IMR-90 (cell line): ENCODE data around the gene CARD19. TPM values are rescaled to one million over a fixed set of nuclear protein-coding genes. Genes with fewer than 3 reads are reported as not detected.
A peak's percentile ranks its signal among the peaks of the same experiment; 100 is the strongest.

Experiments used
- ATAC-seq: fragments of 200-7000 bp; cut with Tn5 transposase; 2 replicates; pipeline ENCODE4 v1.9.1; 2020; ENCODE audit warnings: low read depth, mild to moderate bottlenecking, moderate library complexity
- BruUV-seq: library from RNA; stranded (reverse); fragments of 400-500 nt; replicated peaks from 2 replicates; lab custom pipeline; 2021; lab: Mats Ljungman, UMichigan
- CTCF ChIA-PET: fragments of 300-600 bp; formaldehyde crosslinking; extraction: SDS; loops from one replicate; lab custom pipeline; 2021; ENCODE audit warnings: antibody characterized with exemption; lab: Yijun Ruan, JAX
- POLR2A ChIA-PET: fragments of 300-600 bp; sonication (Branson Sonifier 250); formaldehyde crosslinking; loops from one replicate; lab custom pipeline; 2022; ENCODE audit warnings: antibody characterized with exemption; ENCODE audit not compliant: unreplicated experiment; lab: Charles Lee
- DNase-seq: peaks from one replicate; pipeline ENCODE4 v3.0.0; 2013
- H2AFZ ChIP-seq: replicated peaks from 2 replicates; pipeline ENCODE3; 2013; ENCODE audit warnings: low read length, mild to moderate bottlenecking; ENCODE audit not compliant: poor library complexity
- H2AK5ac ChIP-seq: 2 replicates; pipeline ENCODE4 v1.6.1; 2013; ENCODE audit warnings: low read depth, low read length, inconsistent platforms
- H2AK9ac ChIP-seq: replicated peaks from 2 replicates; pipeline ENCODE3; 2013; ENCODE audit warnings: mild to moderate bottlenecking, low read depth, low read length, moderate library complexity; ENCODE audit not compliant: poor library complexity
- H2BK120ac ChIP-seq: 2 replicates; pipeline ENCODE4 v1.6.1; 2013; ENCODE audit warnings: low read depth, low read length, inconsistent platforms
- H2BK15ac ChIP-seq: 3 replicates; pipeline ENCODE4 v1.6.1; 2013; ENCODE audit warnings: low read depth, low read length, inconsistent platforms
- H2BK20ac ChIP-seq: 2 replicates; pipeline ENCODE4 v1.6.1; 2013; ENCODE audit warnings: low read depth, mild to moderate bottlenecking, inconsistent platforms, low read length, moderate library complexity
- H2BK5ac ChIP-seq: 2 replicates; pipeline ENCODE4 v1.6.1; 2013; ENCODE audit warnings: mild to moderate bottlenecking, low read depth, low read length, inconsistent platforms; ENCODE audit not compliant: poor library complexity, severe bottlenecking
- H3K14ac ChIP-seq: replicated peaks from 2 replicates; pipeline ENCODE4 v1.6.1; 2013; ENCODE audit warnings: low read depth, low read length, inconsistent platforms
- H3K18ac ChIP-seq: 2 replicates; pipeline ENCODE4 v1.6.1; 2013; ENCODE audit warnings: low read depth, low read length, control low read depth
- H3K23ac ChIP-seq: 2 replicates; pipeline ENCODE4 v1.6.1; 2013; ENCODE audit warnings: low read depth, low read length, inconsistent platforms
- H3K27ac ChIP-seq: 2 replicates; pipeline ENCODE4 v1.5.1; 2013; ENCODE audit warnings: mild to moderate bottlenecking, control low read depth, low read length; ENCODE audit not compliant: insufficient read depth
- H3K27me3 ChIP-seq: 2 replicates; pipeline ENCODE4 v1.6.1; 2013; ENCODE audit warnings: low read length; ENCODE audit not compliant: control insufficient read depth, insufficient read depth
- H3K36me3 ChIP-seq: 2 replicates; pipeline ENCODE4 v1.6.1; 2013; ENCODE audit warnings: low read length, mixed read lengths; ENCODE audit not compliant: control insufficient read depth, insufficient read depth
- H3K4ac ChIP-seq: 2 replicates; pipeline ENCODE4 v1.6.1; 2013; ENCODE audit warnings: low read depth, low read length, inconsistent platforms
- H3K4me1 ChIP-seq: 2 replicates; pipeline ENCODE4 v1.6.1; 2013; ENCODE audit warnings: low read length, mixed read lengths; ENCODE audit not compliant: control insufficient read depth, insufficient read depth
- H3K4me2 ChIP-seq: 2 replicates; pipeline ENCODE4 v1.6.1; 2013; ENCODE audit warnings: low read depth, mild to moderate bottlenecking, control low read depth, low read length, moderate library complexity
- H3K4me3 ChIP-seq: 2 replicates; pipeline ENCODE4 v1.5.1; 2013; ENCODE audit warnings: low read depth, mild to moderate bottlenecking, control low read depth, low read length, moderate library complexity; ENCODE audit not compliant: insufficient read depth
- H3K56ac ChIP-seq: 2 replicates; pipeline ENCODE4 v1.6.1; 2013; ENCODE audit warnings: low read length, inconsistent platforms; ENCODE audit not compliant: insufficient read depth; ENCODE audit errors: extremely low read depth
- H3K79me1 ChIP-seq, 2 experiments: 2 replicates each; pipeline ENCODE4 v1.6.1; 2013; ENCODE audit warnings: low read length in 2 of 2, inconsistent platforms in 1 of 2, low read depth in 1 of 2
- H3K9ac ChIP-seq: 2 replicates; pipeline ENCODE4 v1.6.1; 2013; ENCODE audit warnings: low read depth, low read length, control low read depth
- H3K9me1 ChIP-seq: 2 replicates; pipeline ENCODE4 v1.6.1; 2013; ENCODE audit warnings: low read length, inconsistent platforms; ENCODE audit not compliant: insufficient read depth
- H3K9me3 ChIP-seq: 2 replicates; pipeline ENCODE4 v1.6.1; 2013; ENCODE audit warnings: low read length; ENCODE audit not compliant: control insufficient read depth, insufficient read depth
- H4K20me1 ChIP-seq: 2 replicates; pipeline ENCODE4 v1.6.1; 2013; ENCODE audit warnings: low read length, inconsistent platforms; ENCODE audit not compliant: insufficient read depth
- H4K5ac ChIP-seq: 2 replicates; pipeline ENCODE4 v1.6.1; 2013; ENCODE audit warnings: mild to moderate bottlenecking, low read depth, low read length, control low read depth
- H4K8ac ChIP-seq, 2 experiments: 2 replicates each; pipeline ENCODE4 v1.6.1; 2013; ENCODE audit warnings: low read depth in 2 of 2, low read length in 2 of 2, control low read depth in 1 of 2, inconsistent platforms in 1 of 2
- H4K91ac ChIP-seq: 2 replicates; pipeline ENCODE4 v1.6.1; 2013; ENCODE audit warnings: low read depth, low read length, inconsistent platforms; ENCODE audit not compliant: insufficient read depth
- ELK1 ChIP-seq: fragments of 150-350 bp; IDR thresholded peaks from 2 replicates; pipeline ENCODE4 v1.6.1; 2016; ENCODE audit warnings: low read depth, mild to moderate bottlenecking, low read length, moderate library complexity, borderline replicate concordance
- MAZ ChIP-seq: IDR thresholded peaks from 2 replicates; pipeline ENCODE4 v1.6.1; 2012; ENCODE audit warnings: low read depth, mild to moderate bottlenecking, low read length, improper control_type of control experiment, moderate library complexity, borderline replicate concordance
- NFE2L2 ChIP-seq: fragments of 150-350 bp; IDR thresholded peaks from 2 replicates; pipeline ENCODE4 v1.6.1; 2016; ENCODE audit warnings: low read depth, mild to moderate bottlenecking, low read length
- RAD21 ChIP-seq: IDR thresholded peaks from 2 replicates; pipeline ENCODE4 v1.6.1; 2012; ENCODE audit warnings: low read length, improper control_type of control experiment
- RCOR1 ChIP-seq: IDR thresholded peaks from 2 replicates; pipeline ENCODE4 v1.6.1; 2012; ENCODE audit warnings: mild to moderate bottlenecking, low read length, improper control_type of control experiment; ENCODE audit not compliant: insufficient replicate concordance
- RFX5 ChIP-seq: IDR thresholded peaks from 2 replicates; pipeline ENCODE4 v1.8.0; 2012; ENCODE audit warnings: low read depth, mild to moderate bottlenecking, low read length, moderate library complexity
- USF2 ChIP-seq: fragments of 150-350 bp; IDR thresholded peaks from 2 replicates; pipeline ENCODE4 v1.6.1; 2017; ENCODE audit warnings: mild to moderate bottlenecking, antibody characterized with exemption, low read length, low read depth
- WGBS, 2 experiments: methylation state at CpG; one replicate each; pipeline versions ENCODE4 v1.1.5 to v1.1.7; 2013; ENCODE audit warnings: missing lambda C conversion rate in 2 of 2; ENCODE audit not compliant: insufficient read length in 1 of 2; ENCODE audit errors: extremely low coverage in 2 of 2; 5-methylcytosine and 5-hydroxymethylcytosine counted together
- dilution Hi-C: fragments of 300-500 bp; cut with HindIII; formaldehyde crosslinking; loops from one replicate; pipeline ENCODE4 v1.14.3; 2018; ENCODE audit warnings: low sequenced_read_pairs; ENCODE audit not compliant: unreplicated experiment
- in situ Hi-C: fragments of 300-500 bp; cut with MboI; formaldehyde crosslinking; loops from 3 replicates; pipeline ENCODE4 v1.14.3; 2019; ENCODE audit warnings: low sequenced_read_pairs, inconsistent platforms, mixed read lengths
- intact Hi-C: fragments of 100-400 bp; cut with micrococcal nuclease; formaldehyde crosslinking; loops from 2 replicates; pipeline ENCODE4 v1.10.0; 2022
- polyA plus RNA-seq, 3 experiments: library from polyadenylated mRNA; depleted of rRNA; stranded (reverse); fragments of >200 nt; gene quantifications; 2 replicates each; pipeline ENCODE4 v1.2.3, GENCODE V29; 2012; ENCODE audit warnings: low replicate concordance in 1 of 3
- total RNA-seq: library from RNA; depleted of rRNA; stranded (reverse); fragments of >200 nt; gene quantifications from 2 replicates; pipeline ENCODE4 v1.2.3, GENCODE V29; 2012

Gene CARD19
- total and polyA plus RNA-seq, 2 of the 4 experiments (the other 2 are of a cell fraction) = 17.4 to 111 TPM

- H3K27me3 ChIP-seq = no peaks in the 10 kb centered on the region
- H3K4ac ChIP-seq = peak overlapping the region; percentile 61
- no TSS peak for BruUV-seq
- H2BK120ac ChIP-seq = no peak overlapping the region
- ChIA-PET POLR2A (no interaction called here), CTCF (interaction anchor here (0.5 to 1.2 kb wide), 3 partner anchors 14 to 1993 kb away, joined by 3 to 5 read pairs (median 4); no protein-coding TSS in a partner anchor)
- H3K23ac ChIP-seq = no peak overlapping the region
- H3K79me1 ChIP-seq = peaks cover 23 to 28% of the 10 kb centered on the region in 2 experiments; a peak in 3 of 4 replicates
- TF ChIP-seq RCOR1 (no peak), RAD21 (no peak), USF2 (no peak), MAZ (no peak), RFX5 (no peak), NFE2L2 (no peak), ELK1 (no peak)
- H4K91ac ChIP-seq = peak overlapping the region; percentile 76; the same call in 1 of the 2 replicates
- ATAC-seq = no peak
- intact Hi-C loops (loop anchor here (10.0 kb wide), 1 partner anchor 360 kb away; the partner anchor contains the start of genes FAM120A and FAM120AOS), in situ Hi-C loops (no loop called here), dilution Hi-C loops (no loop called here)
- H3K4me2 ChIP-seq = no peak overlapping the region
- H3K9ac ChIP-seq = peak overlapping the region; percentile 85; the same call in 1 of the 2 replicates
- H4K20me1 ChIP-seq = peaks cover 16% of the 10 kb centered on the region
- H3K56ac ChIP-seq = no peak overlapping the region
- peaks cover 18% of the 10 kb centered on the region for H3K9me1 ChIP-seq
- peak overlapping the region; percentile 69 for H3K18ac ChIP-seq
- no peak for DNase-seq
- no peak overlapping the region for H2BK20ac ChIP-seq
- peak overlapping the region; percentile 90 for H3K27ac ChIP-seq
- peak overlapping the region; percentile 66 for H2BK5ac ChIP-seq
- WGBS, 2 experiments = no CpG with 5 or more reads among the region's 11 CpGs
- peak overlapping the region; percentile 70; the same call in 1 of the 3 replicates for H2BK15ac ChIP-seq
- H2AFZ ChIP-seq = peak overlapping the region; percentile 91
- peaks cover 31% of the 10 kb centered on the region for H3K4me1 ChIP-seq
- H2AK5ac ChIP-seq = peak overlapping the region; percentile 97
- H2AK9ac ChIP-seq = peak overlapping the region; percentile 94
- H3K36me3 ChIP-seq = no peaks in the 10 kb centered on the region
- H3K4me3 ChIP-seq = peak overlapping the region; percentile 51
- H3K14ac ChIP-seq = peak overlapping the region; percentile 53; the same call in 1 of the 2 replicates
- H4K8ac ChIP-seq = peak overlapping the region; percentile 96 to 97
- H4K5ac ChIP-seq = peak overlapping the region; percentile 69
- H3K9me3 ChIP-seq = peaks cover 12% of the 10 kb centered on the region
These were observed 1.3 kb upstream of the CARD19 start for GRCh38 chr9:93094658-93095204.
